Duodenal mucosa (tissue), 2 donors: ENCODE data around the gene DSG2.

Experiments used
- H3K27ac ChIP-seq: one replicate; pipeline ENCODE4 v1.7.0; 2013; ENCODE audit warnings: low read depth, low read length
- H3K27me3 ChIP-seq, 2 donors: one replicate each; pipeline ENCODE4 v1.7.0; 2013; ENCODE audit warnings: low read length in 2 of 2, control low read depth in 1 of 2; ENCODE audit not compliant: insufficient read depth in 2 of 2, control insufficient read depth in 1 of 2
- H3K36me3 ChIP-seq, 2 donors: one replicate each; pipeline ENCODE4 v1.7.0; 2013; ENCODE audit warnings: low read length in 2 of 2, control low read depth in 1 of 2; ENCODE audit not compliant: insufficient read depth in 2 of 2, control insufficient read depth in 1 of 2
- H3K4me1 ChIP-seq, 2 donors: one replicate each; pipeline ENCODE4 v1.7.0; 2013; ENCODE audit warnings: low read length in 2 of 2, control low read depth in 1 of 2; ENCODE audit not compliant: insufficient read depth in 2 of 2, control insufficient read depth in 1 of 2
- H3K4me3 ChIP-seq, 2 donors: one replicate each; pipeline ENCODE4 v1.7.0; 2013; ENCODE audit warnings: low read length in 2 of 2, low read depth in 1 of 2
- H3K9ac ChIP-seq, 2 donors: one replicate each; pipeline ENCODE4 v1.7.0; 2013; ENCODE audit warnings: low read length in 2 of 2, low read depth in 1 of 2
- H3K9me3 ChIP-seq, 2 donors: one replicate each; pipeline ENCODE4 v1.7.0; 2013; ENCODE audit warnings: low read length in 2 of 2, control low read depth in 1 of 2; ENCODE audit not compliant: control insufficient read depth in 1 of 2

Gene DSG2

DNA sequence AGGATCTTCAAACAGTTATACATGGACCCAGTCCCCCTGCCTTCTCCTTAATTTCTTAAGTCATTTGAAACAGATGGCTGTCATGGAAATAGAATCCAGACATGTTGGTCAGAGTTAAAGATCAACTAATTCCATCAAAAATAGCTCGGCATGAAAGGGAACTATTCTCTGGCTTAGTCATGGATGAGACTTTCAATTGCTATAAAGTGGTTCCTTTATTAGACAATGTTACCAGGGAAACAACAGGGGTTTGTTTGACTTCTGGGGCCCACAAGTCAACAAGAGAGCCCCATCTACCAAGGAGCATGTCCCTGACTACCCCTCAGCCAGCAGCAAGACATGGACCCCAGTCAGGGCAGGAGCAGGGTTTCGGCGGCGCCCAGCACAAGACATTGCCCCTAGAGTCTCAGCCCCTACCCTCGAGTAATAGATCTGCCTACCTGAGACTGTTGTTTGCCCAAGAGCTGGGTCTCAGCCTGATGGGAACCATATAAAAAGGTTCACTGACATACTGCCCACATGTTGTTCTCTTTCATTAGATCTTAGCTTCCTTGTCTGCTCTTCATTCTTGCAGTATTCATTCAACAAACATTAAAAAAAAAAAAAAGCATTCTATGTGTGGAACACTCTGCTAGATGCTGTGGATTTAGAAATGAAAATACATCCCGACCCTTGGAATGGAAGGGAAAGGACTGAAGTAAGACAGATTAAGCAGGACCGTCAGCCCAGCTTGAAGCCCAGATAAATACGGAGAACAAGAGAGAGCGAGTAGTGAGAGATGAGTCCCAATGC is 98.3 kb downstream of the DSG2 start:
- Histone ChIP-seq H3K27me3 (no peaks in the 10 kb centered on the region), H3K27ac (no peak overlapping the region), H3K9me3 (no peaks in the 10 kb centered on the region), H3K4me1 (peaks cover 0 to 5% of the 10 kb centered on the region in 2 donors), H3K9ac (no peak overlapping the region), H3K36me3 (no peaks in the 10 kb centered on the region), H3K4me3 (no peak overlapping the region)

DNA sequence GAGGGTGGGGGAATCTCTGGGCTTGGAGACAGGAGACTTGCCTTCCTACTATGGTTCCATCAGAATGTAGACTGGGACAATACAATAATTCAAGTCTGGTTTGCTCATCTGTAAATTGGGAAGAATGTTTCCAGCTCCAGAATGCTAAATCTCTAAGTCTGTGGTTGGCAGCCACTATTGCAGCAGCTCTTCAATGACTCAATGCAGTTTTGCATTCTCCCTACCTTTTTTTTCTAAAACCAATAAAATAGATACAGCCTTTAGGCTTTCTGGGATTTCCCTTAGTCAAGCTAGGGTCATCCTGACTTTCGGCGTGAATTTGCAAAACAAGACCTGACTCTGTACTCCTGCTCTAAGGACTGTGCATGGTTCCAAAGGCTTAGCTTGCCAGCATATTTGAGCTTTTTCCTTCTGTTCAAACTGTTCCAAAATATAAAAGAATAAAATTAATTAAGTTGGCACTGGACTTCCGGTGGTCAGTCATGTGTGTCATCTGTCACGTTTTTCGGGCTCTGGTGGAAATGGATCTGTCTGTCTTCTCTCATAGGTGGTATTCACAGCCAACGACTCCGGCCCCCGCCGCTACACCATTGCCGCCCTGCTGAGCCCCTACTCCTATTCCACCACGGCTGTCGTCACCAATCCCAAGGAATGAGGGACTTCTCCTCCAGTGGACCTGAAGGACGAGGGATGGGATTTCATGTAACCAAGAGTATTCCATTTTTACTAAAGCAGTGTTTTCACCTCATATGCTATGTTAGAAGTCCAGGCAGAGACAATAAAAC is 100.2 kb downstream of the DSG2 start:
- Histone ChIP-seq H3K27me3 (no peaks in the 10 kb centered on the region), H3K9ac (no peak overlapping the region), H3K4me3 (no peak overlapping the region), H3K36me3 (no peaks in the 10 kb centered on the region), H3K4me1 (no peaks in the 10 kb centered on the region), H3K9me3 (no peaks in the 10 kb centered on the region), H3K27ac (no peak overlapping the region)
